Endothelial cell (in vitro differentiated cells): ENCODE measurements around the gene ECM1. TPM values are rescaled to one million over a fixed set of nuclear protein-coding genes. Genes with fewer than 3 reads are reported as not detected.

Experiments
- DNase-seq: peaks from one replicate; pipeline ENCODE4 v3.0.0; 2021; ENCODE audit warnings: low spot score
- H3K27ac Mint-ChIP-seq: one replicate; pipeline ENCODE4 v1.8.0; 2021; ENCODE audit warnings: mixed read lengths, inconsistent platforms; ENCODE audit not compliant: unreplicated experiment
- H3K27me3 Mint-ChIP-seq: one replicate; pipeline ENCODE4 v1.8.0; 2021; ENCODE audit warnings: mild to moderate bottlenecking, moderate library complexity, mixed read lengths, inconsistent platforms; ENCODE audit not compliant: unreplicated experiment
- H3K36me3 Mint-ChIP-seq: one replicate; pipeline ENCODE4 v1.8.0; 2021; ENCODE audit warnings: mild to moderate bottlenecking, low read depth, mixed read lengths, inconsistent platforms; ENCODE audit not compliant: unreplicated experiment
- H3K4me1 Mint-ChIP-seq: one replicate; pipeline ENCODE4 v1.8.0; 2021; ENCODE audit warnings: mild to moderate bottlenecking, mixed read lengths, inconsistent platforms; ENCODE audit not compliant: unreplicated experiment
- H3K4me3 Mint-ChIP-seq: one replicate; pipeline ENCODE4 v1.8.0; 2021; ENCODE audit warnings: mild to moderate bottlenecking, mixed read lengths, inconsistent platforms; ENCODE audit not compliant: unreplicated experiment
- H3K9me3 Mint-ChIP-seq: one replicate; pipeline ENCODE4 v1.8.0; 2021; ENCODE audit warnings: mixed read lengths, inconsistent platforms; ENCODE audit not compliant: unreplicated experiment
- total RNA-seq: library from RNA; stranded (reverse); fragmentation: NEBNext Ultra II Directional; extraction: Animal tissue kit (Norgen Biotek cat#: 25700); gene quantifications from one replicate; pipeline ENCODE4 v1.2.1, GENCODE V29; 2021; ENCODE audit not compliant: unreplicated experiment
- TF ChIP-seq, protein P1 (sequence below): fragments of 200-600 bp; sonication (generic); IDR thresholded peaks from one replicate; pipeline ENCODE4 v1.5.0; 2021; ENCODE audit warnings: antibody characterized with exemption; ENCODE audit not compliant: unreplicated experiment

The ECM1 gene
- total RNA-seq, 1 donor from 2014 or later: 637 TPM

DNA sequence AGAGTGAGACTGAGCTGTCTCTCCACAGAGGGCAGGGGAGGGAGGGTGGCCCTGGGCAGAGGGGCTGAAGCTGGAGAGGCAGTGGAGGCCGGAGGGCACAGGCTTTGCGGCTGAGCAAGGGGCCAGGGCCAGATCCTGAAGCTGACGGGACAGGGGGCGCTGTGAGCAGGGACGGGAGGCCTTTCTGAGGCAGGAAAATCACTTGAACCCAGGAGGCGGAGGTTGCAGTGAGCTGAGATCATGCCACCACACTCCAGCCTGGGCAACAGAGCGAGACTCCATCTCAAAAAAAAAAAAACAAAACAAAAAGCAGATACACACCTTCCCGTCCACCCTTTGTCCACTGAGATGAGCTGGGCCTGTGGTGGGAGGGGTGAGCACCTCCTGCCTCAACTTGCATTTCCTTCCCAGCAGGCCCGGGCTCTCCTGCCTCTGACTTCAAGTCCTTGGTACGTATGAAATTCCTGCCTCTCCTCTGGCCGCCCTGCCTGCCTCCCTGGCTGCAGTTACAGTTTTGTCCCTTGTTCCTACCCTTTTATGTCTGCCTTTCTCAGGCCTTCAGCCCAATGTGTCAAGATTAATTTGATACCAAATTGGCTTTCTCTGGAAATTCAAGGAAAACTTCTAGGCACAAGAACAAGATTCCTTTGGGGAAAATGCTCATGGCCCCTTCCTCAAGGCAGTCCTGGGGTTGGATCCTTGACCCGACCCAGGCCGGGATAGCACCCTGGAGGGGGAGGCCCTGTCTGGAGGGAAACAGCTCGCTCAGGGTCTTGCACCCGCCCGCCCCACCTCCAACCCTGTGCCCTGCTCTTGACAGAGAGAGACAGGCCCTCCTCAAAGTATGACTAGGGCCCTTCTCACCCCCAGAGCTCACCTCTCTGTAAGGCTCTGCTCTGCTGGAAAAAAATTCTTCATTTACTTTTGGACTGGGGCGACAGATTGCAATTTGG is 30.1 kb downstream of the ECM1 start:
- peak; percentile 49 for DNase-seq
- TF ChIP-seq, protein P1, sequence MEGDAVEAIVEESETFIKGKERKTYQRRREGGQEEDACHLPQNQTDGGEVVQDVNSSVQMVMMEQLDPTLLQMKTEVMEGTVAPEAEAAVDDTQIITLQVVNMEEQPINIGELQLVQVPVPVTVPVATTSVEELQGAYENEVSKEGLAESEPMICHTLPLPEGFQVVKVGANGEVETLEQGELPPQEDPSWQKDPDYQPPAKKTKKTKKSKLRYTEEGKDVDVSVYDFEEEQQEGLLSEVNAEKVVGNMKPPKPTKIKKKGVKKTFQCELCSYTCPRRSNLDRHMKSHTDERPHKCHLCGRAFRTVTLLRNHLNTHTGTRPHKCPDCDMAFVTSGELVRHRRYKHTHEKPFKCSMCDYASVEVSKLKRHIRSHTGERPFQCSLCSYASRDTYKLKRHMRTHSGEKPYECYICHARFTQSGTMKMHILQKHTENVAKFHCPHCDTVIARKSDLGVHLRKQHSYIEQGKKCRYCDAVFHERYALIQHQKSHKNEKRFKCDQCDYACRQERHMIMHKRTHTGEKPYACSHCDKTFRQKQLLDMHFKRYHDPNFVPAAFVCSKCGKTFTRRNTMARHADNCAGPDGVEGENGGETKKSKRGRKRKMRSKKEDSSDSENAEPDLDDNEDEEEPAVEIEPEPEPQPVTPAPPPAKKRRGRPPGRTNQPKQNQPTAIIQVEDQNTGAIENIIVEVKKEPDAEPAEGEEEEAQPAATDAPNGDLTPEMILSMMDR: no peak
- Mint-ChIP-seq H3K27ac (peak overlapping the region; percentile 90), H3K27me3 (peaks cover 2% of the 10 kb centered on the region), H3K9me3 (no peaks in the 10 kb centered on the region), H3K36me3 (no peaks in the 10 kb centered on the region), H3K4me1 (peaks cover 14% of the 10 kb centered on the region), H3K4me3 (no peak overlapping the region)

DNA sequence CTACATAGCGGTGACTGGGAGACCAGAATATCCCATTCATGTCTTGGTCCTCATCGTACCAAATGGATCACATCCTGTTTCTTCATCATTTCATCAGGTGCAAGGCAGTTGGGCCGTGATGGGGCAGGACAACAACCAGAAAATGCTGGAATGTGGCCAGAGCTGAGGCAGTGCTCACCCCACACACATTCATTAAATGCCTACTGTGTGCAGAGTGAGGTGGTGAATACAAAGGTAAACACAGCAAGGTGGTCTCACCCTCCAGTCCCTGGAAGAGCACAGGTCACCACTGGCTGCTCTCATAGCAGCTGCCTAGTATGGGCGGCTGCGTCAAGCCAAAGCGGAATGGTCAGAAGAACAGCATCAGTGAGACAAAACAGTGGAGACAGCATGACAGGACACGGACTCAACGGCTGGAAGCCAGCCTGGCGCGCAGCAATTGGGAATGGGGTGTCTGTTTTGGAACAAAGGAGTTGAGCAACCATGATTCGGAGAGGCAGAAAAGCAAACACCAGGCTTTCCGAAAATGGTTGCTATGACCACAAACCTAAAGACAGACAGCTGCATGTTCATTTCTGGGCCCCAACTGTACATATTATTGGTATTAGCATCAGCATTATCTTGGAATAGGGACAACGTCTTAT is 35.7 kb downstream of the ECM1 start:
- no peak for DNase-seq
- Mint-ChIP-seq H3K27ac (no peak overlapping the region), H3K4me1 (peaks cover 6% of the 10 kb centered on the region)

DNA sequence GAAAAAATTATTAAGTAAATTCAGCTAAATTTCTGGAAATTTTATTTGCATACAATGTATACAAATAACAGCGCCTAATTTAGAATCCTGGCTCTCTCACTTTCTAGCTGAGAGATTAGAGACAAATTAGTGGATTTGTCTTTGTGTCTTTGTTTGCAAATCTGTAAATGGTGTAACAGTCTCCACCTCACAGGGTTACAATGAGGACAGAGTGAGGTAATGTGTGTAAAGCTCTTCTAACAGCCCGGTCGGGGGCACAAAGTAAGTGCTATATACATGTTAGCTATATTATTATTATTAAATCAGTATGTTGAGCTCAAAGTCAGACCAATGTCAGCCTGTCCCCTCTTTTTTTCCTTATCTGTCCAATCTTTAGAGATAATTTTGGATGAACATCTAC is 36.3 kb downstream of the ECM1 start:
- no peak overlapping the region for H3K27ac Mint-ChIP-seq
- TF ChIP-seq, protein P1: no peak
- no peak for DNase-seq
- peaks cover 6% of the 10 kb centered on the region for H3K27me3 Mint-ChIP-seq
- peaks cover 3% of the 10 kb centered on the region for H3K4me1 Mint-ChIP-seq
- no peaks in the 10 kb centered on the region for H3K36me3 Mint-ChIP-seq
- H3K9me3 Mint-ChIP-seq: no peaks in the 10 kb centered on the region
- H3K4me3 Mint-ChIP-seq: no peak overlapping the region

More for the DNA sequence above, 35.7 kb downstream of the ECM1 start:
- H3K4me3 Mint-ChIP-seq: no peak overlapping the region
- H3K36me3 Mint-ChIP-seq: no peaks in the 10 kb centered on the region
- TF ChIP-seq, protein P1: no peak
- peaks cover 6% of the 10 kb centered on the region for H3K27me3 Mint-ChIP-seq
- no peaks in the 10 kb centered on the region for H3K9me3 Mint-ChIP-seq

DNA sequence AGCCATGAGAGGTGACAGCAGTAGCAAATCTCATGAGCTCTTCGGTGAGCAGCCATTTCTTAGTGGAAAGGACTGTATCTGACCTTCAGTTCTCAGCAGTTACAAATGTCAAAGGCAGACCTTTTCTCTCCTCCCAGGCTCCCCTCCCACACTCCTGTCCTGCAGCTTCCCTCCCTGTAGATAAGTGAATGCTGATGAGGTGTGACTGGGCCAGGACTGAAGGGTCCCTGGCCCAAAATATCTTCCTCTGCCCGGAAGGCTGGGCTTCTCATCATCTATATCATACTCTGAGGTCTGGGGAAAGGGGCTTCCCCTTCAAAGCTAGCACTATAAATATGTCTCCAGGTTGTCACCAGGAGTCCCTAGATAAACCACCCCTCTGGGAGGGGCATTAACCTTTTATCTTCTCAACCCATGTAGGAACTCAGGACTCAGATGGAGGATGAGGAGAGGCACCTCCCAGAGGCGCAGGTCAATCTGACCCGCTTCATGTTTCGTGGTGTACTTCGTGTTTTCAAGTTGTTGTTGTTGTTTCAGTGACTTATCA is 37.6 kb downstream of the ECM1 start:
- Mint-ChIP-seq H3K36me3 (no peaks in the 10 kb centered on the region), H3K4me3 (no peak overlapping the region), H3K27ac (no peak overlapping the region), H3K9me3 (no peaks in the 10 kb centered on the region), H3K27me3 (peaks cover 8% of the 10 kb centered on the region), H3K4me1 (peaks cover 3% of the 10 kb centered on the region)
- TF ChIP-seq, protein P1: no peak
- DNase-seq: no peak
